Measurements from ENCODE around the gene UBTD1.
A peak's percentile ranks its signal among the peaks of the same experiment; 100 is the strongest.

Gene UBTD1

GRCh38 chr10:97483506-97483905 lies 15.2 kb upstream of the UBTD1 start:
- no peak for DNase-seq

- no peak for DNase-seq
Measured at GRCh38 chr10:97483921-97484320, 14.8 kb upstream of the UBTD1 start.

GRCh38 chr10:97485647-97486281 lies 13.0 kb upstream of the UBTD1 start:
- no peak for DNase-seq

- no peak for DNase-seq
Measured at GRCh38 chr10:97490592-97490991, 8.1 kb upstream of the UBTD1 start.

- DNase-seq, result no peak
Measured at GRCh38 chr10:97494151-97494550, 4.6 kb upstream of the UBTD1 start.

GRCh38 chr10:97494863-97495506 lies 3.7 kb upstream of the UBTD1 start:
- peak in 2 of 5 donors; percentile 13 to 15 for DNase-seq

GRCh38 chr10:97497572-97498075 lies 1.1 kb upstream of the UBTD1 start:
- DNase-seq, result peak; percentile 42 to 78 (median 60)

GRCh38 chr10:97498076-97498840 lies 466 bp upstream of the UBTD1 start, which contains the start of gene MMS19:
Gene MMS19, minus strand, starts transcription at chr10:97498422. Its CDS starts 38 bp downstream, at chr10:97498384.
- DNase-seq, result peak; percentile 98 to 100 (median 99)

GRCh38 chr10:97499561-97500296 lies 1.0 kb downstream of the UBTD1 start:
- peak in 1 of 5 donors; percentile 2 for DNase-seq

GRCh38 chr10:97500297-97500575 lies 1.5 kb downstream of the UBTD1 start:
- DNase-seq, result no peak

- DNase-seq, result no peak
Measured at GRCh38 chr10:97502916-97503315, 4.2 kb downstream of the UBTD1 start.

GRCh38 chr10:97503406-97503805 lies 4.7 kb downstream of the UBTD1 start:
- DNase-seq, result no peak

- DNase-seq, result no peak
Measured at GRCh38 chr10:97505152-97505551, 6.4 kb downstream of the UBTD1 start.

- no peak for DNase-seq
Measured at GRCh38 chr10:97506199-97506991, 7.7 kb downstream of the UBTD1 start.

GRCh38 chr10:97508342-97508741 lies 9.6 kb downstream of the UBTD1 start:
- no peak for DNase-seq

- no peak for DNase-seq
Measured at GRCh38 chr10:97509120-97509680, 10.5 kb downstream of the UBTD1 start.

- no peak for DNase-seq
Measured at GRCh38 chr10:97510686-97511085, 12.0 kb downstream of the UBTD1 start.

- no peak for DNase-seq
Measured at GRCh38 chr10:97511711-97512440, 13.2 kb downstream of the UBTD1 start.

- DNase-seq, result no peak
Measured at GRCh38 chr10:97512993-97513392, 14.3 kb downstream of the UBTD1 start.

GRCh38 chr10:97514344-97514743 lies 15.6 kb downstream of the UBTD1 start:
- DNase-seq, result no peak
